Naive B cell (primary cell): ENCODE results near the gene KRT74. TPM values are rescaled to one million over a fixed set of nuclear protein-coding genes. Genes with fewer than 3 reads are reported as not detected.

Source experiments
- ATAC-seq, 2 donors: fragments of 150-1000 bp; cut with Tn5 transposase; 2 replicates each; pipeline ENCODE4 v1.10.0; 2021; ENCODE audit warnings: low read depth in 2 of 2, mild to moderate bottlenecking in 2 of 2, moderate library complexity in 2 of 2
- DNase-seq: peaks from one replicate; pipeline ENCODE4 v3.0.0; 2022
- H3K27ac Mint-ChIP-seq, 6 donors: one replicate each; pipeline ENCODE4 v1.8.0; 2020 to 2022; ENCODE audit warnings: mild to moderate bottlenecking in 6 of 6, mixed read lengths in 6 of 6, moderate library complexity in 5 of 6, inconsistent platforms in 2 of 6
- H3K27me3 Mint-ChIP-seq, 3 donors: one replicate each; pipeline ENCODE4 v1.8.0; 2021 to 2022; ENCODE audit warnings: mixed read lengths in 3 of 3, mild to moderate bottlenecking in 1 of 3
- H3K36me3 Mint-ChIP-seq, 2 donors: one replicate each; pipeline ENCODE4 v1.8.0; 2020 to 2022; ENCODE audit warnings: mixed read lengths in 2 of 2, inconsistent platforms in 1 of 2, mild to moderate bottlenecking in 1 of 2
- H3K4me1 Mint-ChIP-seq, 3 donors: one replicate each; pipeline ENCODE4 v1.8.0; 2020 to 2022; ENCODE audit warnings: mixed read lengths in 3 of 3, inconsistent platforms in 1 of 3, mild to moderate bottlenecking in 1 of 3, moderate library complexity in 1 of 3
- H3K4me3 Mint-ChIP-seq, 8 donors: one replicate each; pipeline ENCODE4 v1.8.0; 2020 to 2022; ENCODE audit warnings: mild to moderate bottlenecking in 8 of 8, mixed read lengths in 8 of 8, moderate library complexity in 8 of 8, inconsistent platforms in 2 of 8
- H3K9me3 Mint-ChIP-seq, 7 donors: one replicate each; pipeline ENCODE4 v1.8.0; 2020 to 2022; ENCODE audit warnings: mixed read lengths in 7 of 7, mild to moderate bottlenecking in 5 of 7, inconsistent platforms in 2 of 7, moderate library complexity in 1 of 7
- polyA plus RNA-seq, 6 donors: library from polyadenylated mRNA; unstranded; fragments of 300-500 nt; fragmentation: Illumina TruSeq; gene quantifications; one replicate each; pipeline ENCODE4 v1.2.3, GENCODE V29; 2021; ENCODE audit warnings: low read depth in 6 of 6

The KRT74 gene
- polyA plus RNA-seq, 6 donors from 2014 or later, result not detected

DNA sequence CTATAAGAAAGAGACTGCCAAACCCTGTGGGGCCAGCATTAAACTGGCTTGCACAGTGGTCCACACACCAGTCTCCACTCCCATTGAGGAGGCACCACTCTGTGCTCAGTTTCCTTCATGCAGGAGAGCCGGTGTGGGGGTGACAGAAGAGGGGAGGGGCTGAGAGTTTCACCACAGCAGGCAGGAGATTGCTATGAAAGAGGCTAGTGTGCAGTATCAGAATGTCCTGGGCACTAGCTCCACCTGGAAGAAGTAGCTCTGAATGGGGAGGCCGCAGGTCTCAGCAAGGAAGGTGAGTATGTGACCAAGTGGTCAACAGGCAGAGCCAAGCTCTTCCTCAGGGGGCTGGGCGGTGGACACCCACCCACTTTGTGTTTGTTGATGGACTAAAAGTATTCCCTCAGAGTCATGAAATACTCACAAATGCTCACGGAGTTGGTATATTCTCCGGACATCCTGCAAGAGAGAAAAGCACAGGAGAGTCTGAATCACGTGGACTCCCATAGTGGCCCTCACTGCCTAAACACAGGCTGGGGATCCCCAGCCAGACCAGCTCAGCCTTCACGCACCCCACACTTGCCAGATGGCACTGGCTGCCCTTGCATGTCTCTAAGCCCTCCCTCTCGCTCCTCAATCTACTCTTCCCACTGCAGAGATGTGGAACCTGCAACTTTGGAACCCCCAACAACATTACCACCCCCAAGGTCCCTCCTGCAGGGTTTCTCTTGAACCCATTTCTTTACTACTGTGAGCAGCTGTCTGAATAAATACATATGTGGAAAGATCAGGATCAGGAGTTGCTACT, 35.4 kb upstream of the KRT74 start:
- Mint-ChIP-seq H3K9me3 (no peaks in the 10 kb centered on the region), H3K36me3 (no peaks in the 10 kb centered on the region), H3K4me3 (no peak overlapping the region), H3K27me3 (peaks cover 28 to 48% (median 35%) of the 10 kb centered on the region in 3 donors), H3K27ac (no peak overlapping the region), H3K4me1 (no peaks in the 10 kb centered on the region)
- ATAC-seq, result no peak
- no peak for DNase-seq

GRCh38 chr12:52608161-52608560, 34.5 kb upstream of the KRT74 start:
- Mint-ChIP-seq H3K9me3 (no peaks in the 10 kb centered on the region), H3K27ac (no peak overlapping the region), H3K36me3 (no peaks in the 10 kb centered on the region), H3K4me3 (no peak overlapping the region), H3K4me1 (no peaks in the 10 kb centered on the region), H3K27me3 (peaks cover 34 to 43% (median 35%) of the 10 kb centered on the region in 3 donors)
- no peak for ATAC-seq
- DNase-seq, result no peak

- H3K4me3 Mint-ChIP-seq, result no peak overlapping the region
- H3K9me3 Mint-ChIP-seq, result no peaks in the 10 kb centered on the region
- no peak overlapping the region for H3K27ac Mint-ChIP-seq
- no peak for DNase-seq
- ATAC-seq, result no peak
- peaks cover 36 to 51% (median 44%) of the 10 kb centered on the region in 3 donors for H3K27me3 Mint-ChIP-seq
- no peaks in the 10 kb centered on the region for H3K4me1 Mint-ChIP-seq
- H3K36me3 Mint-ChIP-seq, result no peaks in the 10 kb centered on the region
Measured at GRCh38 chr12:52607314-52607713, 33.7 kb upstream of the KRT74 start.

GRCh38 chr12:52606581-52607218, 33.1 kb upstream of the KRT74 start:
- DNase-seq (no peak), ATAC-seq (no peak)
- H3K36me3 Mint-ChIP-seq, result no peaks in the 10 kb centered on the region
- peaks cover 34 to 54% (median 47%) of the 10 kb centered on the region in 3 donors for H3K27me3 Mint-ChIP-seq
- no peaks in the 10 kb centered on the region for H3K4me1 Mint-ChIP-seq
- no peaks in the 10 kb centered on the region for H3K9me3 Mint-ChIP-seq
- H3K27ac Mint-ChIP-seq, result no peak overlapping the region
- no peak overlapping the region for H3K4me3 Mint-ChIP-seq

- H3K4me3 Mint-ChIP-seq, result no peak overlapping the region
- no peak for DNase-seq
- no peaks in the 10 kb centered on the region for H3K36me3 Mint-ChIP-seq
- no peaks in the 10 kb centered on the region for H3K9me3 Mint-ChIP-seq
- peaks cover 31 to 50% (median 47%) of the 10 kb centered on the region in 3 donors for H3K27me3 Mint-ChIP-seq
- no peak overlapping the region for H3K27ac Mint-ChIP-seq
- H3K4me1 Mint-ChIP-seq, result no peaks in the 10 kb centered on the region
- no peak for ATAC-seq
Measured at GRCh38 chr12:52606096-52606495, 32.5 kb upstream of the KRT74 start.

DNA sequence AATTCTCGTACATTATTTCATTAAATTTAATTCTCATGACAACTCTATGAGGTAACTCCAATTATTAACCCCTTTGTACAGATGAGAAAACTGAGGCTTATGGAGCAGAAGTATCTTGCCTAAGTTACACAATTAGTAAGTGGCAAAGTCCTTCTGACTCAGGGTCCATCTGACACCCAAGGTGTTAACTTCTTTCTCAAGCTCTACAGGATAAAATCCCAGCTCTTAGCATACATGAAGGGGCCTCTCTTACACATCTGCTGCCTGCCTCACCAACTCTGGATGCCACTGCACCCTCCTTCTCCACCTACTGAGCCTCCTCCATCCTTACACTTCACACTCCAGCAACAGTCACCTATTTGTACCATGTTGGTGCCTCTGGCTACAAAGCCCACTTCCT, 31.9 kb upstream of the KRT74 start:
- ATAC-seq (no peak), DNase-seq (no peak)
- Mint-ChIP-seq H3K4me3 (no peak overlapping the region), H3K27ac (no peak overlapping the region), H3K36me3 (no peaks in the 10 kb centered on the region), H3K4me1 (no peaks in the 10 kb centered on the region), H3K27me3 (peaks cover 33 to 45% (median 44%) of the 10 kb centered on the region in 3 donors), H3K9me3 (no peaks in the 10 kb centered on the region)

DNA sequence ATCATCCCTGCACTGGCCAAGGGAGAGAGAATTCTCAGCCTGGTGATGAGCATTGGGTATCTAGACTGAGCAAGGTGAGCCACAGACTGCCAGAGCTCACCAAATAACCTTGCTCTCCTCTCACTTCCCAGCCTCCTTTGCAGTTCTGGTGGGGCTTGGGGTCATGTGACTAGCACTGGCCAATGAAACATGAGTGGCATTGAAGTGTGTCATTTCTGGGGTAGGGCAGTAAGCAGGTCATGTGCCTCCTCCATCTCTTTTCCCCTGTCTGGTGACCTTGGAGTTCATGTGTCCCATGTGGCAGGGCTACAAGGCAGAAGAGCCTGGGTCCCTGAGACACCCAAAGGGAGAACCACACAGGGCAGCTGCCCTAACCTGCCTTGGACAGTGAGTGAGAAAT, 31.2 kb upstream of the KRT74 start:
- no peak overlapping the region for H3K4me3 Mint-ChIP-seq
- no peak for ATAC-seq

DNA sequence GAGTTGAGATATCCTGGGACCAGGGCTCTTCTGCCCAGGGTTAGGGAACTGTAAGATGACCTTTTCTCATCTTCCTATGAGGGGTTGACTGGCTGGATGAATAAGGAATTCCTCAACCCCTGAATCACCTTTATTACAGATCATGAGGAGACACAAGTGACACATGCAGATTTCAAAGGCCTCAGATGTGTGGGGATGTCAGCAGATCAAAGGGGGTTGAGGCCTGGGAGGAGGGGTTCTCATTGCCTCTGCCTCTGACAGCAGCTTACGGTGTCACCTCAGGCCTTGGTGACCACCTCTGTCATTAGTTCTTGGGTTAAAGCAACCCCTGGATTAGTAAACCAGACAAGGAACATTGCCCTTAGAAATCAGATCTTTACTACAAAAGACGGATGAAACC, 29.7 kb upstream of the KRT74 start:
- Mint-ChIP-seq H3K4me1 (no peaks in the 10 kb centered on the region), H3K27me3 (peaks cover 44 to 57% (median 53%) of the 10 kb centered on the region in 3 donors), H3K4me3 (no peak overlapping the region), H3K9me3 (peaks cover 0 to 4% (median 0%) of the 10 kb centered on the region in 7 donors), H3K27ac (no peak overlapping the region), H3K36me3 (no peaks in the 10 kb centered on the region)
- ATAC-seq (no peak), DNase-seq (no peak)

More for the DNA sequence above, 31.2 kb upstream of the KRT74 start:
- Mint-ChIP-seq H3K27ac (no peak overlapping the region), H3K36me3 (no peaks in the 10 kb centered on the region), H3K27me3 (peaks cover 40 to 50% (median 44%) of the 10 kb centered on the region in 3 donors), H3K9me3 (peaks cover 0 to 4% (median 0%) of the 10 kb centered on the region in 7 donors), H3K4me1 (no peaks in the 10 kb centered on the region)
- no peak for DNase-seq

DNA sequence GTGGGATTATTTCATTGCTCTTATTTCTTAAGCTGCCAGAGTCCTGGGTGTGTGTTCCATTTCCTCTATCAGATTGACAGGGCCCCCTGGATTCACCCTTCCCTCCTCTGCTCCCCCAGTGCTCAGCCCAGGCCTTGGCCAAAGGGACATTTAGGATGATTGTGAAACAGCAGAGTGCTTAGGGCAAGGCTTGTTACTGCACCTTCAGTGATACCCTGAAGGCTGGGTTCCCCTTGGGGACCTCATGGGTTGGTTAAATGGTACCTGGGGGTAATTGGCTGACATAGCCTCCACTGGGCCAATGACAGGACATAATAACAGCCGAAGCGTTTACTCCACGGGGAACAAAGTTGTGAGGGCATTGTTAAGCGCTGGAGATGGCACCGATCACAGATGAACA, 28.9 kb upstream of the KRT74 start:
- Mint-ChIP-seq H3K27me3 (peaks cover 46 to 58% (median 55%) of the 10 kb centered on the region in 3 donors), H3K36me3 (no peaks in the 10 kb centered on the region), H3K4me3 (no peak overlapping the region), H3K4me1 (no peaks in the 10 kb centered on the region), H3K9me3 (peaks cover 0 to 4% (median 0%) of the 10 kb centered on the region in 7 donors), H3K27ac (no peak overlapping the region)
- ATAC-seq (no peak), DNase-seq (no peak)

DNA sequence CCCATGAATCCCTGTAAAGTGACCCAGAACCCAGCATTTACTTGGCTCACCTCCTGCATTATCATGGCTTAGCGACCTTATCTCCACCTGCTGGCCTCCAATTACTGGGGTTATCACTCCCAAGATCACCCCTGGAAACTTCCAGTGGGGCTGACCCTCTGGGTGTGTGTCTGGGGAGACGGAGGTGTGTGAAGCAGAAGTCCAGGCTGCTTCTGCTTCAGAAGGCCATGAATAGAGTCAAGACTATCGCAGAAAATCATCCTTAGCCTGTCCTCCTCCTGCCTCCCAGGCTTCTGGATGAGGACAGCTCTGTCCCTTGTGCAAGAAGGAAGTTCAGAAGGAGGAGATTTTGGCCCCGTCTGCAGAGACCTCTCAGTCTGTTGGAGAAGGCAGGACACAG, 28.0 kb upstream of the KRT74 start:
- no peak for ATAC-seq
- Mint-ChIP-seq H3K4me3 (no peak overlapping the region), H3K27me3 (peaks cover 50 to 53% (median 51%) of the 10 kb centered on the region in 3 donors), H3K27ac (no peak overlapping the region), H3K4me1 (no peaks in the 10 kb centered on the region), H3K9me3 (peaks cover 0 to 4% (median 0%) of the 10 kb centered on the region in 7 donors), H3K36me3 (no peaks in the 10 kb centered on the region)
- no peak for DNase-seq

- ATAC-seq (no peak), DNase-seq (no peak)
- H3K9me3 Mint-ChIP-seq, result peaks cover 0 to 4% (median 0%) of the 10 kb centered on the region in 7 donors
- H3K27ac Mint-ChIP-seq, result no peak within 1 kb of the TSS
- H3K27me3 Mint-ChIP-seq, result peaks cover 50 to 53% (median 50%) of the 10 kb centered on the region in 3 donors
- no peaks in the 10 kb centered on the region for H3K4me1 Mint-ChIP-seq
- H3K36me3 Mint-ChIP-seq, result no peaks in the 10 kb centered on the region
- no peak within 1 kb of the TSS for H3K4me3 Mint-ChIP-seq
Measured at GRCh38 chr12:52600941-52601481, 27.4 kb upstream of the KRT74 start, which contains the start of gene KRT72. KRT72 (minus strand) TSS chr12:52601463; CDS start chr12:52601452, 11 bp downstream.

- Mint-ChIP-seq H3K27ac (no peak overlapping the region), H3K36me3 (no peaks in the 10 kb centered on the region)
Measured at GRCh38 chr12:52600475-52600874, 26.8 kb upstream of the KRT74 start.

DNA sequence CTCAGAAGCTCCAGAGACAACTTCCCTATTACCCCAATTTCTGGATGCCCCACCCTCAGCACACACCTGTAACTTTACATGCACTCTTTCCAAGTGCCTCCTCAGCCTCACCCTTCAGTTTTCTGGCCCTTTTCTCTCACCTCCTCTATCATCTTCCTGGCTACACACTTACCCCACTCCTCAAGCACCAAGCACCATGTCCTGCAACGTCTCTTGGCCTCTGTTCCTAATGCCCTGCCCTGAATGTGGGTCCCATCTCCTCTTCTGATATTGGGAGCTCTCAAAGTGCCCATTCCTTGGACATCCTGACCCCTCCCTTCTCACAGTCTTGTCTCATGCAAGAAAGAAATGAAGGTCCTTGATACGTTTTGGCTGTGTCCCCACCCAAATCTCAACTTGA, 26.4 kb upstream of the KRT74 start:
- no peaks in the 10 kb centered on the region for H3K4me1 Mint-ChIP-seq
- no peak overlapping the region for H3K27ac Mint-ChIP-seq
- H3K4me3 Mint-ChIP-seq, result no peak overlapping the region

More at GRCh38 chr12:52600475-52600874, 26.8 kb upstream of the KRT74 start:
- peaks cover 0 to 4% (median 0%) of the 10 kb centered on the region in 7 donors for H3K9me3 Mint-ChIP-seq
- ATAC-seq, result no peak
- H3K27me3 Mint-ChIP-seq, result peaks cover 49 to 53% (median 50%) of the 10 kb centered on the region in 3 donors
- H3K4me3 Mint-ChIP-seq, result no peak overlapping the region
- no peak for DNase-seq
- no peaks in the 10 kb centered on the region for H3K4me1 Mint-ChIP-seq

More for the DNA sequence above, 26.4 kb upstream of the KRT74 start:
- Mint-ChIP-seq H3K36me3 (no peaks in the 10 kb centered on the region), H3K9me3 (peaks cover 0 to 4% (median 0%) of the 10 kb centered on the region in 7 donors), H3K27me3 (peaks cover 49 to 53% (median 50%) of the 10 kb centered on the region in 3 donors)
- DNase-seq (no peak), ATAC-seq (no peak)
